ENCODE results near the gene ENPP3. TPM values are rescaled to one million over a fixed set of nuclear protein-coding genes. Genes with fewer than 3 reads are reported as not detected.

The ENPP3 gene
- total and polyA plus RNA-seq, 2 of the 13 experiments (the other 11 are each of a cell fraction or from before 2014, with no cell fraction given) = 40.0 to 75.4 TPM

DNA sequence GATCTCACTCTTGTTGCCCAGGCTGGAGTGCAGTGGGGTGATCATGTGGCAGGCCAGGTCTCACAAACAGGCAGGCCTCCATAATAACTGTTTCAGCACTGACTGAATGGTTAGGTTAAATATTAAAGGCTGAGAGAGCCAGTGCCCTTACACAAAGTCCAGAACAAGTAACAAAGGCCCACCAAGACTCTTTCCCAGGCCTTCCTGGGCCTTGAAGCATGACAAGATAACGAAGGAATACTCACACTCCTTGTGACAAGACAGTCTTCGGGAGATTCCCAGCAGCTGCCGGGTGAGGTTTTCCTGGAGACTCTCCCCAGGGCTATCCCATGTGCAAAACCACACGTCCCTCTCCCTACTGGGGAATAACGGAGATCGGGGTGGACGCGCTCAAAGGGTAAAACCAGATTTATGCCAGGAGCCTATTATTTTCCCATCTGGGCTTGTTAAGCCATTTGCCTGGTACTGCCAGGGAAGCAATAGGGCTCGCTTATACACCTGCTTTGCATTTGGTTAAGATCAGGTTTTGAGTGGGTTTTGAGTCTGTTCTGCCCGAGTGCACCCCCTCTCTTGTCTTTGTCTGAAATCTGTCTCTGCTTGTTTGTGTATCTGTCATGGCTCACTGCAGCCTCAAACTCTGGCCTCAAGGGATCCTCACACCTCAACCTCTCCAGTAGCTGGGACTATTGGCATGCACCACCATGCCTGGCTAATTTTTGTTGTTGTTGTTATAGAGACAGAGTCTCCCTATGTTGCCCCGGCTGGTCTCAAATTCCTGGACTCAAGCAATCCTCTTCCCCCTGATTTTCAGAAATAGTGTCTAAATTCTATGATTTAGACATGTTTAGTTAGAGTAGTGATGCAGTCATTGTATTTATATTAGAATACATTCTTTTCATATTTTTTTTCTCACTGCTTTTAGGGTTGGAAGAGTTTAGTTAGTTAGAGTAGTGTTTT lies 1.4 kb upstream of the ENPP3 start (continued):
- TF ChIP-seq SNAPC4 (CRISPR knock-in tag; IDR thresholded peaks at IDR 0.05) = no peak
- no peak for TF ChIP-seq SCMH1 (CRISPR knock-in tag; IDR thresholded peaks at IDR 0.05; ENCODE audit: borderline replicate concordance)
- 0 out of 2 replicates have a peak, but pooled peaks have one; percentile 45 for TF ChIP-seq PRMT3 (CRISPR knock-in tag; IDR thresholded peaks at IDR 0.05; ENCODE audit: borderline replicate concordance, low read depth)
- TF ChIP-seq HDAC2 (CRISPR knock-in tag; IDR thresholded peaks at IDR 0.05) = peak; percentile 49; the same call in 1 of the 2 replicates
- TF ChIP-seq ZNF691 (CRISPR knock-in tag; IDR thresholded peaks at IDR 0.05; ENCODE audit: borderline replicate concordance, low read depth) = 0 out of 2 replicates have a peak, but pooled peaks have one; percentile 33
- TF ChIP-seq ZNF331 (CRISPR knock-in tag; IDR thresholded peaks at IDR 0.05) = no peak
- TF ChIP-seq, protein P1, sequence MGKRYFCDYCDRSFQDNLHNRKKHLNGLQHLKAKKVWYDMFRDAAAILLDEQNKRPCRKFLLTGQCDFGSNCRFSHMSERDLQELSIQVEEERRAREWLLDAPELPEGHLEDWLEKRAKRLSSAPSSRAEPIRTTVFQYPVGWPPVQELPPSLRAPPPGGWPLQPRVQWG (CRISPR knock-in tag; IDR thresholded peaks at IDR 0.05; ENCODE audit: borderline replicate concordance, low read depth) = no peak
- TF ChIP-seq ZNF264 (CRISPR knock-in tag; IDR thresholded peaks at IDR 0.05) = peak; percentile 94
- TF ChIP-seq CCDC6 (CRISPR knock-in tag; IDR thresholded peaks at IDR 0.05) = 0 out of 2 replicates have a peak, but pooled peaks have one; percentile 17
- no peak for TF ChIP-seq EEA1 (CRISPR knock-in tag; IDR thresholded peaks at IDR 0.05; ENCODE audit: borderline replicate concordance)
- no peak for TF ChIP-seq ZFP82 (CRISPR knock-in tag; IDR thresholded peaks at IDR 0.05; ENCODE audit: borderline replicate concordance)
- TF ChIP-seq ZNF3 (CRISPR knock-in tag; IDR thresholded peaks at IDR 0.05) = no peak
- peak; percentile 71 for TF ChIP-seq HOXA5 (CRISPR knock-in tag; IDR thresholded peaks at IDR 0.05)
- TF ChIP-seq ZNF891 (CRISPR knock-in tag; IDR thresholded peaks at IDR 0.05) = no peak
- peak; percentile 49; the same call in 1 of the 2 replicates for TF ChIP-seq SOX5 (CRISPR knock-in tag; IDR thresholded peaks at IDR 0.05; ENCODE audit: borderline replicate concordance)
- no peak for TF ChIP-seq ZNF256 (CRISPR knock-in tag; conservative IDR thresholded peaks at IDR 0.05)
- no peak for TF ChIP-seq NFYB (CRISPR knock-in tag; IDR thresholded peaks at IDR 0.05)
- no peak for TF ChIP-seq SETDB1 (CRISPR knock-in tag; IDR thresholded peaks at IDR 0.05; ENCODE audit: borderline replicate concordance)
- no peak for TF ChIP-seq THAP8 (CRISPR knock-in tag; IDR thresholded peaks at IDR 0.05; ENCODE audit: borderline replicate concordance)
- no peak for TF ChIP-seq KAT2B (IDR thresholded peaks at IDR 0.05; ENCODE audit: borderline replicate concordance, low read depth, low read length)
- TF ChIP-seq PHF8 (CRISPR knock-in tag; IDR thresholded peaks at IDR 0.05) = peak; percentile 91
- no peak for TF ChIP-seq ZNF556 (CRISPR knock-in tag; IDR thresholded peaks at IDR 0.05; ENCODE audit: borderline replicate concordance)
- peak; percentile 20; the same call in 1 of the 2 replicates for TF ChIP-seq HOXD1 (CRISPR knock-in tag; IDR thresholded peaks at IDR 0.05)
